Activated T-cell treated with anti-CD3 and anti-CD28 coated beads, Interleukin-2, amount 50 U/mL, for 24 hours (primary cell): Measurements from ENCODE around the gene PITRM1.

Source experiments
- DNase-seq: peaks from one replicate; pipeline ENCODE4 v3.0.0-alpha.2; 2020
- H3K27ac Mint-ChIP-seq: 2 replicates; pipeline ENCODE4 v1.8.0; 2020; ENCODE audit warnings: mild to moderate bottlenecking, mixed read lengths
- H3K27me3 Mint-ChIP-seq: 2 replicates; pipeline ENCODE4 v1.8.0; 2020; ENCODE audit warnings: mixed read lengths
- H3K36me3 Mint-ChIP-seq: 2 replicates; pipeline ENCODE4 v1.8.0; 2020; ENCODE audit warnings: low read depth, mixed read lengths
- H3K4me1 Mint-ChIP-seq: 2 replicates; pipeline ENCODE4 v1.8.0; 2020; ENCODE audit warnings: low read depth, mixed read lengths
- H3K4me3 Mint-ChIP-seq: 2 replicates; pipeline ENCODE4 v1.8.0; 2020; ENCODE audit warnings: mild to moderate bottlenecking, moderate library complexity, mixed read lengths
- H3K9me3 Mint-ChIP-seq: 2 replicates; pipeline ENCODE4 v1.8.0; 2020; ENCODE audit warnings: mixed read lengths

Gene PITRM1

GRCh38 chr10:3165196-3165595, 7.4 kb downstream of the PITRM1 start:
- H3K4me3 Mint-ChIP-seq = no peak overlapping the region
- no peaks in the 10 kb centered on the region for H3K27me3 Mint-ChIP-seq
- H3K4me1 Mint-ChIP-seq = peaks cover 14% of the 10 kb centered on the region
- H3K36me3 Mint-ChIP-seq = peaks cover 95% of the 10 kb centered on the region
- H3K27ac Mint-ChIP-seq = no peak overlapping the region
- no peaks in the 10 kb centered on the region for H3K9me3 Mint-ChIP-seq
- no peak for DNase-seq

- H3K4me1 Mint-ChIP-seq = peaks cover 6% of the 10 kb centered on the region
- no peak overlapping the region for H3K27ac Mint-ChIP-seq
- no peak for DNase-seq
- H3K4me3 Mint-ChIP-seq = no peak overlapping the region
- H3K36me3 Mint-ChIP-seq = peaks cover 95% of the 10 kb centered on the region
- H3K9me3 Mint-ChIP-seq = no peaks in the 10 kb centered on the region
- H3K27me3 Mint-ChIP-seq = no peaks in the 10 kb centered on the region
These were observed 8.7 kb downstream of the PITRM1 start for GRCh38 chr10:3163879-3164278.

- no peaks in the 10 kb centered on the region for H3K9me3 Mint-ChIP-seq
- H3K27ac Mint-ChIP-seq = no peak overlapping the region
- peaks cover 95% of the 10 kb centered on the region for H3K36me3 Mint-ChIP-seq
- H3K4me1 Mint-ChIP-seq = no peaks in the 10 kb centered on the region
- no peak overlapping the region for H3K4me3 Mint-ChIP-seq
- DNase-seq = no peak
- H3K27me3 Mint-ChIP-seq = no peaks in the 10 kb centered on the region
These were observed 10.0 kb downstream of the PITRM1 start for GRCh38 chr10:3162533-3162932.

- Mint-ChIP-seq H3K27me3 (no peaks in the 10 kb centered on the region), H3K4me3 (no peak overlapping the region), H3K4me1 (no peaks in the 10 kb centered on the region), H3K27ac (no peak overlapping the region), H3K9me3 (no peaks in the 10 kb centered on the region), H3K36me3 (peaks cover 95% of the 10 kb centered on the region)
- no peak for DNase-seq
These were observed 13.4 kb downstream of the PITRM1 start for GRCh38 chr10:3159152-3159551.

GRCh38 chr10:3154666-3155065, 17.9 kb downstream of the PITRM1 start:
- H3K27ac Mint-ChIP-seq = no peak overlapping the region
- H3K4me3 Mint-ChIP-seq = no peak overlapping the region
- peaks cover 9% of the 10 kb centered on the region for H3K4me1 Mint-ChIP-seq
- DNase-seq = no peak
- H3K9me3 Mint-ChIP-seq = no peaks in the 10 kb centered on the region
- no peaks in the 10 kb centered on the region for H3K27me3 Mint-ChIP-seq
- peaks cover 98% of the 10 kb centered on the region for H3K36me3 Mint-ChIP-seq

GRCh38 chr10:3152566-3152935, 20.0 kb downstream of the PITRM1 start:
- Mint-ChIP-seq H3K27ac (peak overlapping the region; percentile 65), H3K36me3 (peaks cover 98% of the 10 kb centered on the region), H3K9me3 (no peaks in the 10 kb centered on the region), H3K27me3 (no peaks in the 10 kb centered on the region), H3K4me3 (no peak overlapping the region), H3K4me1 (peaks cover 9% of the 10 kb centered on the region)
- no peak for DNase-seq

GRCh38 chr10:3151889-3152565, 20.6 kb downstream of the PITRM1 start:
- peaks cover 98% of the 10 kb centered on the region for H3K36me3 Mint-ChIP-seq
- H3K27ac Mint-ChIP-seq = peak overlapping the region; percentile 65
- DNase-seq = no peak

GRCh38 chr10:3150961-3151360, 21.6 kb downstream of the PITRM1 start:
- no peak for DNase-seq
- Mint-ChIP-seq H3K36me3 (peaks cover 100% of the 10 kb centered on the region), H3K4me3 (no peak overlapping the region), H3K4me1 (peaks cover 9% of the 10 kb centered on the region), H3K27me3 (no peaks in the 10 kb centered on the region), H3K9me3 (no peaks in the 10 kb centered on the region), H3K27ac (no peak overlapping the region)

More at GRCh38 chr10:3151889-3152565, 20.6 kb downstream of the PITRM1 start:
- peaks cover 9% of the 10 kb centered on the region for H3K4me1 Mint-ChIP-seq
- no peak overlapping the region for H3K4me3 Mint-ChIP-seq
- no peaks in the 10 kb centered on the region for H3K27me3 Mint-ChIP-seq
- H3K9me3 Mint-ChIP-seq = no peaks in the 10 kb centered on the region

GRCh38 chr10:3150366-3150765, 22.2 kb downstream of the PITRM1 start:
- Mint-ChIP-seq H3K36me3 (peaks cover 100% of the 10 kb centered on the region), H3K9me3 (no peaks in the 10 kb centered on the region), H3K4me3 (no peak overlapping the region), H3K4me1 (peaks cover 9% of the 10 kb centered on the region), H3K27me3 (no peaks in the 10 kb centered on the region), H3K27ac (peak overlapping the region; percentile 48)
- DNase-seq = no peak

- DNase-seq = no peak
- Mint-ChIP-seq H3K36me3 (peaks cover 100% of the 10 kb centered on the region), H3K4me1 (peaks cover 9% of the 10 kb centered on the region), H3K27ac (peak overlapping the region; percentile 48), H3K9me3 (no peaks in the 10 kb centered on the region), H3K4me3 (no peak overlapping the region), H3K27me3 (no peaks in the 10 kb centered on the region)
These were observed 22.7 kb downstream of the PITRM1 start for GRCh38 chr10:3149918-3150317.

- Mint-ChIP-seq H3K4me3 (no peak overlapping the region), H3K36me3 (peaks cover 100% of the 10 kb centered on the region), H3K4me1 (peaks cover 9% of the 10 kb centered on the region), H3K9me3 (no peaks in the 10 kb centered on the region), H3K27me3 (no peaks in the 10 kb centered on the region), H3K27ac (no peak overlapping the region)
- no peak for DNase-seq
These were observed 23.6 kb downstream of the PITRM1 start for GRCh38 chr10:3148994-3149393.

- Mint-ChIP-seq H3K9me3 (no peaks in the 10 kb centered on the region), H3K27ac (peak overlapping the region; percentile 12), H3K4me1 (peaks cover 9% of the 10 kb centered on the region), H3K36me3 (peaks cover 100% of the 10 kb centered on the region), H3K27me3 (no peaks in the 10 kb centered on the region), H3K4me3 (no peak overlapping the region)
- DNase-seq = no peak
These were observed 24.5 kb downstream of the PITRM1 start for GRCh38 chr10:3148041-3148440.

GRCh38 chr10:3147117-3147820, 25.3 kb downstream of the PITRM1 start:
- Mint-ChIP-seq H3K27ac (peak overlapping the region; percentile 63), H3K9me3 (no peaks in the 10 kb centered on the region), H3K36me3 (peaks cover 100% of the 10 kb centered on the region), H3K27me3 (no peaks in the 10 kb centered on the region), H3K4me3 (no peak overlapping the region), H3K4me1 (peaks cover 5% of the 10 kb centered on the region)
- DNase-seq = no peak

GRCh38 chr10:3146289-3146688, 26.3 kb downstream of the PITRM1 start:
- Mint-ChIP-seq H3K27me3 (no peaks in the 10 kb centered on the region), H3K27ac (no peak overlapping the region), H3K4me1 (no peaks in the 10 kb centered on the region), H3K9me3 (no peaks in the 10 kb centered on the region), H3K4me3 (no peak overlapping the region), H3K36me3 (peaks cover 100% of the 10 kb centered on the region)
- no peak for DNase-seq

- Mint-ChIP-seq H3K27ac (peak overlapping the region; percentile 16), H3K4me3 (no peak overlapping the region), H3K36me3 (peaks cover 100% of the 10 kb centered on the region), H3K4me1 (no peaks in the 10 kb centered on the region), H3K9me3 (no peaks in the 10 kb centered on the region), H3K27me3 (no peaks in the 10 kb centered on the region)
- DNase-seq = no peak
These were observed 27.2 kb downstream of the PITRM1 start for GRCh38 chr10:3145366-3145765.
